GM21515 (cell line): ENCODE data around the gene GLMP.

Experiments
- ATAC-seq: cut with Tn5 transposase; IDR thresholded peaks from one replicate; pipeline ENCODE4 v1.9.1; 2021; ENCODE audit not compliant: unreplicated experiment

The GLMP gene

DNA sequence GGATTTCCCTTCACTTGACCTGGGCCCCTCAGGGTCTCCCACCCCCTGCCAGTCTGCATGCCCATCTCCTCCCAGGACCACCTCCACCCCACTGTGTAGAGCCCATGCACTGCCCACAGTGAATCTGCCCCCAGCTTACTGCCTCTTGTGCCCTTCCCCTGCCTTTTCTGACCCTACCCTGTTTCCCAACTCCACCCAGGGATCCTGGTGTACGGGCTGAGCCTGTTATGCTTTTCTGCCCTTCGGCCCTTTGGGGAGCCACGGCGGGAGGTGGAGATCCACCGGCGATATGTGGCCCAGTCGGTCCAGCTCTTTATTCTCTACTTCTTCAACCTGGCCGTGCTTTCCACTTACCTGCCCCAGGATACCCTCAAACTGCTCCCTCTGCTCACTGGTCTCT lies 9.4 kb downstream of the GLMP start:
- no peak for ATAC-seq

DNA sequence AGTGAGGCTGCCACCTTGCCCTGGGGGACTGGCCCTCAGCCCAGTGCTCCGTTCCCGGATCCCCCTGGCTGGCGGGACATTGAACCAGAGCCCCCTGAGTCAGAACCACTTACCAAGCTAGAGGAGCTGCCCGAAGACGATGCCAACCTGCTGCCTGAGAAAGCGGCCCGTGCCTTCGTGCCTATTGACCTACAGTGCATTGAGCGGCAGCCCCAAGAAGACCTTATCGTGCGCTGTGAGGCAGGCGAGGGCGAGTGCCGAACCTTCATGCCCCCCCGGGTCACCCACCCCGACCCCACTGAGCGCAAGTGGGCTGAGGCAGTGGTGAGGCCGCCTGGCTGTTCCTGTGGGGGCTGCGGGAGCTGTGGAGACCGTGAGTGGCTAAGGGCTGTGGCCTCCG lies 10.0 kb downstream of the GLMP start:
- ATAC-seq = no peak

DNA sequence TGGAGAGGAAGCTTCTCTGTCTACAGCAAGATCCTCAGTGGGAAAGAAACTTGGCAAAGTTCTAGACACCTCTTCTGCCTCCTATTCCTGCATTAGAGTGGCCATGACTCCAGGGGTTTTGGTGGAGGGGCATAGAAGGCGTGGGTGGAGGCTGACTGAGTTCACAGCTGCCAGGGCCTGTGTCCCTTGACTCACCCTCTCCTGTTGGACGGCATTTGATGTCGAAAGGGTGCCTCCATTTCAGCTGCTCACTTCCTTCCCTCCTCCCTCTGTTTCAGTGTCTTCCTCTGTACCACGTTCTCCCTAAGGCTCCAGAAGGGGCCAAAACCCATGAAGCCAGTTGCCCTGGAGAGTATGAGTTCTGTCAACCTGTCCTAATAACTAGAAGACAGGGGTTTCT lies 10.7 kb downstream of the GLMP start:
- no peak for ATAC-seq

GRCh38 chr1:156284112-156284511 lies 11.4 kb downstream of the GLMP start, which contains the start of gene TMEM79:
TMEM79 (plus strand) TSS chr1:156284325; CDS start chr1:156285227, 902 bp downstream.
- ATAC-seq = no peak

DNA sequence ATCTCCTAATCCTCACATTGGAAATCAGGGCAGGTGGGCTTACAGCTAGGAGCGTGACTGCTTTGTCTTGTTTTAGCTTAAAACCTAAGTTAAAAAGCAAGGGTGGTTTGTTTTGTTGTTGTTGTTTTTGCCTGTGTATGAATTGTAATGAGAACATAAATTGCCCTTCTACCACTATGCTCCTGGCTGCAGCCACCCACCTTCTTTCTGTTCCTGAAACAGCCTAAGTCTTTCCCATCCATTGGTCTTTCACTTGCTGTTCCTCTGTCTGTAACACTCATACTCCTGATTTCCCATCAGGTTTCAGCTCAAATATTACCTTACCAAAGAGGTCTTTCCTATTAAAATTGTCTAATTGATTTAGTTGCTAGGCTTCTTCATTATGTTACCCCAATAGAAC lies 12.0 kb downstream of the GLMP start:
- ATAC-seq = no peak

DNA sequence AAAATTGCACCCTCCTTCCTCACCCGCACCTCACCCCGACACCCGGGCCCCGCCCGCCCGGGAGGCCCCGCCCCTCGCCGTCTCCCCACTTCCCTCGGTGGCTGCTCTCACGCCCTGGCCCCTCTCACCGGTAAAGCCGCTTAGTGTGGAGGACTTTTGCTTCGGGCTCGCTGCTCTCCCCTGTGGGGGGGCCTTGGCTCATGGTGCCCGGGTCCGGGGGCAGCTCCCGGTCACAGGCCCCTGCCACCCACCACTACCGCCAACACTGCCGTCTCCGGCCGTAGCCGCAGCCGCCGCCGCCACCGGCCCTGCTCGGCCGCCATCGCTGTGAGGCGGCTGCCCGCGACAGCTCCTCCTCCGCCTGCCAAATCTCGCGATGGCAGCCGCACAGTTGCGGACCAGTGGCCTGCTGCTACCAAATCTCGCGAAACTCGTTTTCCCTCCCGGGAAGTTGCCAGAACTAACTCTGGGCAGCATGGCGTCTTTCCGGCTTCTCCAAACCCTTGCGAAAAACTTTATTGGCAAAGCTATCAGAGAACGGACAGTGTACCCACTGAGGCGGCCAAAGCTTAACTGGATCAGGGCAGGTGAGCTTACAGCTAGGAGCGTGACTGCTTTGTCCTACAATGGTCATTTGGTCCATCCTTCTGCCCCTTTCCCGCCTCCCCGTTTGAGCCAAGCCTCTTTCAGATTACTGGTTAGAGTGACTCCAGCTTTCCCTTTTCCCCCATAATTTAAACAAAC lies 12.8 kb downstream of the GLMP start, which contains the start of gene SMG5:
Gene SMG5 (minus strand): TSS at position 347 of the 744 bp plus-strand sequence. CDS start 145 bp downstream, at position 202.
- peak; percentile 73 for ATAC-seq

- peak; percentile 7 for ATAC-seq
Observed at GRCh38 chr1:156281693-156282478, 13.6 kb downstream of the GLMP start.

- no peak for ATAC-seq
Observed at GRCh38 chr1:156281281-156281680, 14.2 kb downstream of the GLMP start.

DNA sequence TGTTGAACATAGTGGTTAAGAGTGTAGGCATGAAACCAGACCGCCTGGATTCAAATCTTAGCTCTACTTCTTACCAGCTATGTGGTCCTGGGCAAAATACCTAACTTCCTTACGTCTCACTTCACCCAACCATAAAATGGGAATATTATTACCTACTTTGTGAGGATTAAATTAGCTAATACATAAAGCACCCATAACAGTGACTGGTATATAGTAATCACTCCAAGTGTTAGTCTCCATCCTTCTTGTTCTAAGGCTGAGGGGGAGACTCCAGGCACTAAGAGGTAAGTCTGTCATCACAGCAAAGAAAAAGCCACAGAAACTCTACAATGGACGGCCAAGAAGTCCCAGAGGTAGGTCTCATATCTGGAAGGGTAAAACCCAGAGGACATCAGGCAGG lies 15.6 kb downstream of the GLMP start:
- ATAC-seq = no peak

- ATAC-seq = no peak
Observed at GRCh38 chr1:156276966-156277381, 18.5 kb downstream of the GLMP start.

DNA sequence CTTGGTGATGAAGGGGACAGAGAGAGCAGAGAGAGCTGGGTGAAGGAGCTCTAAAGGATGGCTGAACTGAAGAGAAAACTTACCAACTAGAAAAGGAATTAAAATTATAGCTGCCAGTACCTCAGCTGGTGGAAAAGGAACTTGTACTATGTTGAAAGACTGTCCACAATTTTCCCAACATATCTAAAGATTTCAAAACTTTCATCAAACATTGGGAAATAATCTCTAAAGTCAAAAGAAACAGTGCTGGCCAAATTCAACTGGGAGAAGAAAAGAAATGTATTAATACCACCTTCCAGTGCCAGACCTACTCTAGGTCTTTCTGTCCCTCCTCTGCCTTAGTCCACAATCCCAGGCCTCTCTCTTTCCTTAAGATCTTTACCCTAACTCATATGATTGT lies 18.9 kb downstream of the GLMP start:
- ATAC-seq = no peak

DNA sequence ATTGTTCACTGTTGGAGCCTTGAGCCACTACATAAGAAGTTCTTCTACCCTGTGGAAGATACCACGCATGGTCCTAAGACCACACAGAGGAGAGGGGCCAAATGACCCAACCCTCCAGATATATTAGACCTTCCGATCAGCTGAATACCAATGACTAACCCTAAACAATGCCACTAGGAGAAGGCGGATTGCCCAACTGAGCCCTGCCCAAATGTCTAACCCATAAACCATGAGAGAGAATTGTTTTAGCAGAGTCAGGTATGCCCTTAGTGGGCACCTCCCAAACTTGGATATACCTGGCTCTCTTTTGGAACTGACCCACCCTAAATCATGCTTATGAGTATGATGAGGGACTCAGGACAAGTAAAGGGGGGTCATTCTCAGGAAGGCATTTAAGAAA lies 25.2 kb downstream of the GLMP start:
- no peak for ATAC-seq

DNA sequence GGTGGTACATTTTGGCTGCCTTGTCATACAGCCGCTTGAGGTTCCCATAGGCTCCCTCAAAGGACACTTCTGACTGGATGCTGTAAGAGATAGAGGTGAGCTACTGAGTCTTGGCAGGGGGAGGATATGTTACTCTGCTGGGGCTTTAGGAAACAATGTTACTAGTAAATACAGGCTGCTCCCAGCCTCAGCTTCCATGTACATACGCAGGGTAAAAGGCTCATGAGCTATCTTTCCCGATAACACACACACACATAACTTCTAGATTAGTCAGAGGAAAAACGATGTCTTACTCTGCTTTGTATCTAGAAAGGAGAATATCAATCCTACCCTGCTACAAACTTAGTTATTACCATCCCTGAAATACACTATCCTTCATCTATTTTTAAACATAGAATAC lies 27.1 kb downstream of the GLMP start:
- no peak for ATAC-seq

DNA sequence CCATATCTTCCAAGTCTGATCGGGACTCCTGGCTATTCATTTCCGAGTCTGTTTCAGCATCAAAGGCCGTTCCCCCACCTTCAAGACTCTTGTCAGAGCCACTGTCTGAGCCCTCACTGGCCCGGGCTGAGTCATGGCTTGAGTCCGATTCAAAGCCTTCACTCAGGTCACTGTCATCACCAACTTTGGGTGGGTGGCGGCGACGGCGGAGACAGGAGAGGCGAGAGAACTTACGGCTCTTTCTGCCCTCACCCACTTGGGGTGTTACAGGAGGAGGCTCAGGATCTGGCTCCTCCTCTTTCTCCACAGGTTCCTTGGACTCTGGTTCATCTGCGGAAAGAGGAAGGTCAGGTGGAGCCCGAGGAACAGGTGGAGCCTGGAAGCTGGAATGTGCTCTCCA lies 29.4 kb downstream of the GLMP start:
- no peak for ATAC-seq

DNA sequence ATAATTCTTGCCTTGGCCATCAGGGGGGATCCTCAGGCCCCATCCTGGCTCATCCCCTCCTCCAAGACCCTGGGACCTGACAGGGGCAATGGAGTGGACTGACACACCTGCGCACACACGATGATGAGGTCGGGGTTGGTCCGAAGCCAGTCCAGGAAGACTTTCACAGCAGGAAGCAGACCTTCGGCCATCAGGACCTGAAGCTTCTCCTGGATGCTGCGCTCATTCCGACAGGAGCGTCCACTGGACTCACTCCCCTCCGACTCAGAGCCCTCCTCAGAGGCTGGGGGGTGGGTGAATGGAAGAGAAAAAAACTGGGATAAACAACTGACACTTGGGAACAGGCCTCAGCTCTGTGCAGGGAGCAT lies 32.2 kb downstream of the GLMP start:
- no peak for ATAC-seq

DNA sequence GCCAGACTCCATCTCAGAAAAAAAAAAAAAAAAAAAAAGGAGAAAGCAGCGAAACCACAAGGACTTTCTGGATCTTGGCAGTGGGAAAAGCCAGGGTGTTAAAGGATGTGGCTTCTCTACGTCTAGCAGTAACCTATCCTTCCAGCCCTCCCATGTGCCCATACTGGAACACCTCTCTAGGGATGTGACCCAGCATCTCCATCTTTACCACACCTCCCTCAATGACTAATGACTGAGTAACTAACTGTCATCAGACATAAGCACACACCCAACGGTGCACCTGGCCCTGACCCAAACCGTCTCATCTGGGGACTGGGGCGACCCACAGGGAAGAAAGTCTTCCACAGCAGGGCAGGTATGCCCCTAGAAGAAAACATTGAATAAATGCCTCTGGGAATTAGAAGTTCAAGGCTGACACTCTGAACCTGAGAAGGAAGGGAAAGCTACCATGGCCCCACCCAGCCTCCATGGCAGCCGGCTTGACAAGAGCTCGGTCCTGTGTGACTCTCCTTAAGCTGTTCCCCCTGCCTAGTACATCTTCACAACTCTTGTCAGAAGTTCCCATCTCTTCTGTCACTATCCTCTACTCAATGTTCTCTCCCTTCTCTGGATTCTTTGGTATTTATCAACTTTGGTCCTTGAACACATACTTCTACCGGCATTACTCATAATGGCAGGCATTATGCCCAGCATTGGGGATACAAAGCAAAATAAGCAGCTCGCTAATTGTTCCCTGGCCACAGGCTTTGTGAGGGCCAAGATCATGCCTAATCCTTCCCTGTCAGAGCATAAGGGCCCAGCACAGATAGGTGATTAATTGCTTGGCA lies 32.8 kb downstream of the GLMP start:
- ATAC-seq = no peak

DNA sequence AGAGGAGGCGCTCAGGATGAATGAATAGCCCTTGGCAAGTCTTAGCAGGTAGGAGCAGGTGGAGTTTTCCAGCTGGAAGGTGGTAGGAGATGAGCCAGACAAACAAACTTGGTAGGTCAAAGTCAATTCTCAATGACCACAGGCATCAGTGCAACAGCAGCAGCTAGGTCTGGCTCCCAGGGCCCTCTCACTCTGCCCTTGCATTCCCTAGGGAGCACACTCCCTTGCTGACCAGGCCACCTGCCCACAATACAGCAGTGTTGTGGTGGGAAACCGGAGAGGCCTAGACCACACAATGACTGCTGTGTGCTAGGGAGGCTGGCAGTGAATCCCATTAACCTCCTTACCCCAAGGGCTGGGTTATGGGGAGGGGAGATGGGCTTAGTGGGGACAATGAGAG lies 34.6 kb downstream of the GLMP start:
- ATAC-seq = no peak

DNA sequence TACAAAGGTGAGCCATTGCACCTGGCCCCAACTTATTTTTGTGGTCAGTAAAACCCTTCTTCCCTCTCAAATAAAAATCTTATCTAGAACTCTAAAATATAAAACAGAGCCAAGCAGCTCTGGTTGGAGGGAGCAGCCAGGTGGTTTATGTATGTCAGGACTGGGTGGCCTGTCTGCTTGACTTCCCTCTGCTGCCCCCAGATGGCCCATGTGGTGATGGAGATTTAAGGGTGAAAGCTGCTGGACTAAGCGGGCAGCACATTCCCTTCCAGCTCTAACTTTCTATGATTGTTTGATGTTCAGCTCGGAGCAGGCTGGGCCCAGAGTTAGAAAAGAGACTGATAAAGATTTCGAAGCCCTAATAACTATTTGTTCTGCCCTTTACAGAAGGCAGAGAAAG lies 35.7 kb downstream of the GLMP start:
- no peak for ATAC-seq

DNA sequence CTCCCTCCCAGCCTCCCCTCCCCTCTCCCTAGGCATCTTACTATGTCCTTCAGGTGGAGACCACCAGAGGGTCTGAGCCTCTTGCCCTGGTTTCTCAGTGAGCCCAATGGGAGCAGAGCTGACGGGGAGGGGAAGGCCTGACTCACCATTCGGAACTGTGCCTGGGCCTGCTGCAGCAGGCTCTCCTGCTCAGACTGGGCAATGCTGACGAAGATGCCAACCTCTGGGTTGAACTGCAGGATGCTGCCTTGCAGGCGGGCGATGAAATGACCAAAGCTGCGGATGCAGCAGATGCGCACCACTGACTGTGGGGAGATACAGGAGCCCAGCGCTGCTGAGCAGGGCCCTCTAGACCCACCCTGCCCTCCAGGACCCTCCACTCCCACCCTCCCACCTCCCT lies 36.6 kb downstream of the GLMP start:
- ATAC-seq = no peak

DNA sequence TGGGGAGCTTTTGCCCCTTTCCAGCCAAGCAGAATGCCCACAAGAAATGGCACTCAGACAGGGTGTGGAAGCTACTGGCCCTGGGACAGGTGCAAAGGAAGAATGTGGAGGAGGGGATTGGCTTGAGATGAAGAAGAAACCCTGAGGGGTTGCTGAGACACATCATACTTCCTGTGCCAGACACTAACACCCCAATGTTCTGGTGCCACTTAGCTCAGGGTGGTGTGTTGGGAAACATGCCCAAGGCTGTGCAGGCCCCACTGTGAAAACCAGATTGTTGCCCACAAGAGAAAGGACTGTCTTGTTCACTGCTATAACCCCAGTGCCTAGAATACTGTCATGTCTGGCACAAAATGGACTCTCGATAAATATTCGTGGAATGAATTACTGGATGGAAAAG lies 37.8 kb downstream of the GLMP start:
- ATAC-seq = no peak

- ATAC-seq = no peak
Observed at GRCh38 chr1:156253634-156254033, 41.8 kb downstream of the GLMP start.

- ATAC-seq = no peak
Observed at GRCh38 chr1:156251527-156251926, 44.0 kb downstream of the GLMP start.
